HG03097 (cell line): ENCODE results near the gene AIMP2.
A peak's percentile ranks its signal among the peaks of the same experiment; 100 is the strongest.
"Not testable (repeated sequence)": the region's sequence is repeated elsewhere in the genome, so short reads cannot be mapped to it uniquely, and the experiment has no call there.

Experiments used
- ATAC-seq: cut with Tn5 transposase; IDR thresholded peaks from one replicate; pipeline ENCODE4 v1.9.1; 2021; ENCODE audit not compliant: unreplicated experiment, low FRiP score

Gene AIMP2

DNA sequence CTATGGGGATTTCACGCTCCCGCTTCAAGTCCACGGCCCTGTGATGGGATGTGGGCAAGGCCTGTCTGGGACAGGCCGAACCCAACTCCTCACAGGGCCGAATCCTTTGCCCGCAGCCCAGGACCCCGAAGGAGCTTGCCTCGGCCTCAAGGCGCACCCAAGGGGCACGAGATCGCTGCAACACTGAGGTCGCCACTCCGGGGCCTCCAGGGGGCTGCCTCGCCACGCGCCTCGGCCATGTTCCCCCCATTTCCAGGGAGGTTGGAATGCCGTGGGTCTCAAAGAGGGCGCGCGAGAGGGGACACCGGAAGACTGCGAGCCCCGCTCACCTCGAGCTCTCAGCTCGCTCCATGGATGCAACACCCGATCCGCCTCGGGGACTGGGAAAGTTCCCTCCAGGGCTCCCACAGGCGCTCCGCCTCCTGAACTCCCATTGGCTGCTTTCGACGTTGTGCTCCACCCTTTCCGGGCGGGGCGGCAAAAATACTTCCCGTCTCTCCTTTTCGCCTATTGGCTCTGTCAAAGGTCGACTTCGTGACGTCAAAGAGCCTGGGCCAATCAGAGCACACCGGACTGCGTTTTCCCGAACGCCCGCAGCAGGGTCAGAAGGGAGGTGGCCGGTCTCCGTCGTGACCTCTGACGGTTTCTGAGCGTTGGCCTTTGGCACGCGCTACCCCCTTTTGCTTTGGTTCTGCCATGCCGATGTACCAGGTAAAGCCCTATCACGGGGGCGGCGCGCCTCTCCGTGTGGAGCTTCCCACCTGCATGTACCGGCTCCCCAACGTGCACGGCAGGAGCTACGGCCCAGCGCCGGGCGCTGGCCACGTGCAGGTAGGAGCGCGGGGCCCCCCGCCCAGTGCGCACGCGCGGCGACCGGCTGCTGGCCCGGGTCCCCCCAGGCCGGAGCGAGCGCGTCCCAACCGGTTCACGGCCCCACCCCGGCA lies at the start of gene AIMP2, which contains the start of gene PMS2:
Gene AIMP2, plus strand, starts transcription at position 605 of the 944 bp plus-strand sequence. Its CDS starts 92 bp downstream, at position 697.
Gene PMS2, minus strand, starts transcription at position 382 of the 944 bp plus-strand sequence. Its CDS starts 30 bp downstream, at position 352.
- ATAC-seq, result peak; percentile 93

DNA sequence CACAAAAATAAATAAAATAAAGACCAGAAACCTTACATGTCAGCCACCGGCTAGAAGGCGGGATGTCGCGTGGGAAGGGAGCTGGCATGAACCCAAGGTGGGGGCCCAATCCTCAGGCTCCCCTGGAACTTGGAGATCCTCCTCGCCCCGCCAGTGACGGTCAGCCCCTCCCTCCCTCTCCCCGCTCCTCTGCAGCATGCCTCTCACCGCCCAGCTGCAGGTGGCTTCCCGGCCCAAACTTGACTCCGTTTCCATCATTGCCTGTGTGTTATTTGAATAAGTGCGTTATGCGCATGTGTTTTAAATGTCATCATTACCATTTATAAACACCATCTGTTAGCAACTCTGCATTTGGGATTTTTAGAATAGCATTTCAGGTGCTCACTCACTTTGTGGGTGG lies 45.9 kb upstream of the AIMP2 start:
- not testable (repeated sequence) for ATAC-seq

DNA sequence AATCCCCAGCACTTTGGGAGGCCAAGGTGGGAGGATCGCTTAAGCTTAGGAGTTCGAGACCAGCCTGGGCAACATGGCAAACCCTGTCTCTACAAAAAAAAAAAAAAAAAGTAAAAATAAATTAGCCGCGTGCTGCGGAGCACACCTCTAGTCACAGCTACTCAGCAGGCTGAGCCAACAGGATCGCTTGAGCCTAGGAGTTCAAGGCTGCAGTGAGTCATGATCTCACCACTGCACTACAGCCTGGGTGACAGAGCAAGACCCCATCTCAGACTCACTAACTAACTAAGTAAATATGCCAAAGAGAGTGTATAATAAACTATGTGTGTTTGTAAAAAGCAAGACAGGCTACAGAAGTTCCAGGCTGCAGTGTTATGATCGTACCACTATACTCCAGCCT lies 45.3 kb upstream of the AIMP2 start:
- ATAC-seq, result not testable (repeated sequence)

DNA sequence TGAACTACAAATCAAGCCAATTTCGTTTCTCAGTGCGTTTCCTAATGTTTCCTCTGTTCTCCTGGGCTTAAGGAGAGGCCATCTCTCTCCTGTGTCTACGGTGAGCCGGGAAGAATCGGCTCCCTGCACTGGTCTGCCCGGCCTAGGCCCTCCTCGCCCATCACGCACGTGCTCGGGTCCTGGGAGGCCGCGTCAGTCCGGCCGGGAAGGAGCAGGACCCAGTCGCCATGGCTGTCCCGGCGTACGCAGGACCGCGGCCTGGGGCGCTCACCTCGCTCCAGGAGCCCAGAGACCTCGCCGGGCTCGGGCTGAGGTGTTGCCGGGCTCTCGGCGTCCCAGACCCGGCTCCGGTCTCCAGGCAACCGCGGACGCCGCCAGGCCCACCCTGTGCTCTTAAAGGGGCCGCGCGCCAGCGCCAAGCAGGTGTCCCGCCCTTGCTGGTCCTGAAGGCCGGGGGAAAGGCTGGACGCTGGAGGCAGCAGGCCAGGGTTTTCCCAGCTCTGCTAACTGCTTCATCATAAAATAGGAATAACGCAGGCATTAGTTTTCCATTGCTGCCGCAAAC lies 38.6 kb upstream of the AIMP2 start, which contains the start of gene RSPH10B:
Gene RSPH10B, minus strand, starts transcription at position 343 of the 565 bp plus-strand sequence. CDS start 3,573 bp downstream, outside the sequence.
- not testable (repeated sequence) for ATAC-seq

DNA sequence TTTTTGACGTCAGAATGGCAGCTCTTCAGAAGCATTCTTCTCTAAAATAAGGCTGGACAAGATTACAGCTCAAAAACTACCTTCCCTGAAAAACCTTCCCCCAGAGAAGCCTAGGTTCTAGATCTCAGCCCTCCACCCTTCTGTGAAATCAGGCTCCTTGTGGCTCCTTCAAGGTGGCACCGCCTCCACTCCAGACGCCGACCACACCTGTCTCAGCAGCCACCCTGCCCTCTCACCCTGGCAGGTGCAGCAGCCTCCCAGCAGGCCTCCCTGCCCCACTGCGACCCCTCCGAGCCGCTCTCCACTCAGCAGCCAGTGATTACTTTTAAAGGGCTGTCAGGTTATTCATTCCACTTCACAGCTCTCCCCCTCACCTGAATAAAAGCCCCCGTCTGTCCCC lies 35.5 kb upstream of the AIMP2 start:
- not testable (repeated sequence) for ATAC-seq

DNA sequence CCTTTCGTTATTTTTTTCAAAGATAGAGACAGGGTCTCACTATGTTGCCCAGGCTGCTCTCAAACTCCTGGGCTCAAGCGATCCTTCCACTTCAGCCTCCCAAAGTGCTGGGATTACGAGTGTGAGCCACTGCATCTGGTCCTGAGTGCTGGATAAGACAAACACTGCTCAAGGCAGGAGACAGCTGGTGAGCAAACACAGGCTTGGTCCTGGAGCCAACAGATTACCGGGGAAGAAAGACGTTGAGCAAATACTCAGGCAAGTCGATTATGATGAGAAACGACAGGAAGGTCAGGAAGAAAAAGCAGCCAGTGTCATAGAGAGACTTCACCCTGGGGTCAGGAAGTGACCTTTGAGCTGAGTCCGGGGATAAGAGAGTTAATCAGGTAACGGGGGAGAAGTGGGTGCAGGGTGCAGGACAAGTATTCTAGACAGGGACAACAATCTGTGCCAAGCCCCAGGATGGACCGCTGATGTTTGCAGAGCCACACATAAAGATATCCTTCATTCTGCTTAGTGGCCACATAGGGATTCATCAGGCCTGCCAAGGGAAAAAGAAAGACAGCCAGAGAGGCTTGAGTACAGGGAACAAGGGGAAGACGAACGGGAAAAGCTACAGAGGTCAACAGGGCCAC lies 29.3 kb upstream of the AIMP2 start:
- ATAC-seq, result not testable (repeated sequence)

DNA sequence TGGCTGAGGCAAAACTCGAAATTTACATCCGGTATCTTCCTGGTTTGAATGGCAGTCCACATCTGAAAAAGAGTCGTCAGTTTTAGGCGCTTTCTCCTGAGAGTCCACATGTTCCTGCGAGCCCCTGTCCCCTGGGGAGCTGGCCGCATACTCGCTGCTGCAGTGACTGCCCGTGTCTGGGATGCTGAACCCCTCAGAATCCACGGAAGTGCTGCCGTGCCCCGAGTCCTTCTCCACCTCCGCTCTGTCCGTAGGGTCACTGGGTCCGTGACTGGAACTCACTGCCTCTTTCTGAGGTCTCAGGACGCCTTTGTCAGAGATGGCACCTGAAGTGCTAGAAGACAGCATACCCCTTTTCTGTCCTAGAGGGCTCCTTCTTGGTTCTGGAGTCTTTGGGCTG lies 22.0 kb upstream of the AIMP2 start:
- ATAC-seq, result not testable (repeated sequence)

DNA sequence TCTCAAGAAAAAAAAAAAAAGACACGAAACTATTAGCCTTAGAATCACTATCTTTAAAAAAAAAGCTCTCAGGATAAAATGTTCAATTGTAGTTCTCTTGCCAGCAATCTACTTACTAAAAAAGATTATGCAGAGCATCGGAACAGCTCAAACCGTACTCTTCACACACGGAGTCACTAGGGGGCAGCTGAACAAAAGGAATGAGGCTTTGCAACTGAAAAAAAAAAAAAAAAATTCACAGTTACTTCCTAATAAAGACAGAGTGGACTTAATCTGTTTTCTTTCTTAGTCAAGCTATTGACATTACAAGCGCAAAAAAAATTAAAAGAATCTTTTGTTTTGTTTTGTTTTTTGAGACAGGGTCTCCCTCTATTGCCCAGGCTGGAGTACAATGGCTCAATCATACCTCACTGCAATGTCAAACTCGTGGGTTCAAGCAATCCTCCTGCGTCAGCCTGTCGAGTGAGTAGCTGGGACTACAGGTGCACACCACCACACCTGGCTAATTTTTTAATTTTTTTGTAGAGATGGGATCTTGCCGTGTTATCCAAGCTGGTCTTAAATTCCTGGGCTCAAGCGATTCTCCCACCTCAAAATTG lies 11.8 kb upstream of the AIMP2 start:
- no peak for ATAC-seq

DNA sequence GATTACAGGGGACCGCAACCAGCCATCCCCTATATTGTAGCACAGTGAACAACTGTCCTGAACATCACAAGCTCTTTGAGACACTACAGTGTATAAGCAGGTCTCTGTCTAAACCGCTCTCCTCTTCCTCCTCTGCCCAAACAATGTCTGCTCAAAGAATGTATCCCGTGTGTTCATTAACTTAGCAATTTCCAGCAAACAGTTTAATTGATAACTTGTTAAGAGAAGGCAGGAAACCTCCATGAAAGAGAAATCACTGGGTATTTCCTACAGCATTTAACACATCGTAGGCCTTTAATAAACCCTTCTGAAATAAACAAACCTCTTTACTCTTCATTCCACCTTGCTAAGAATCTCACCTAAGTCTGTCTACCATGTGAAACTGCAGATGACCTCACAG lies 1.7 kb upstream of the AIMP2 start:
- ATAC-seq, result no peak

DNA sequence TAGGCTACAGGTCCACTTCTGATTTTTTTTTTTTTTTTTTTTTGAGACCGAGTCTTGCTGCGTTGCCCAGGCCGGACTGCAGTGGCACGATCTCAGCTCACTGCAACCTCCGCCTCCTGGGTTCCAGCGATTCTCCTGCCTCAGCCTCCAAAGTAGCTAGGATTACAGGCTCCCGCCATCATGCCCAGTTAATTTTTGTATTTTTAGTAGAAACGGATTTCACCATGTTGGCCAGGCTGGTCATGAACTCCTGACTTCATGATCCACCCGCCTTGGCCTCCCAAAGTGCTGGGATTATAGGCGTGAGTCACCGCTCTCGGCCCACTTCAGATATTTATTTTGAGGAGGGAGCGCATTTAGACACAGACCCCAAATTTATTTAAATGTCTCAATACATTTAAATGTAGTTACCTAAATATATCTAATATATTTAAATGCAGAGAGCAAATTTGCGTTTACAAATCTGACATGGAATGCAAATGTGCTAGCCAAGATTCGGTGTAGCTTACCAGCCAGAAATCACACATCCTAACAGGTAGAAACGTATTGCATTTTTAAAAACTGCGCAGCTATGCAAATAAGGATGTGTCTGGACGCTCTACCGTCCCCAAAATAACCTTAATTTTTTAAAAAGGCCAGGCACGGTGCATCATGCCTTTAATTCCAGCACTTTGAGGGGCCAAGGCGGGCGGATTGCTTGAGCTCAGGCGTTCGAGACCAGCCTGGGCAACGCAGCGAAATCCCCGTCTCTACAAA lies 1.1 kb upstream of the AIMP2 start:
- ATAC-seq, result not testable (repeated sequence)

DNA sequence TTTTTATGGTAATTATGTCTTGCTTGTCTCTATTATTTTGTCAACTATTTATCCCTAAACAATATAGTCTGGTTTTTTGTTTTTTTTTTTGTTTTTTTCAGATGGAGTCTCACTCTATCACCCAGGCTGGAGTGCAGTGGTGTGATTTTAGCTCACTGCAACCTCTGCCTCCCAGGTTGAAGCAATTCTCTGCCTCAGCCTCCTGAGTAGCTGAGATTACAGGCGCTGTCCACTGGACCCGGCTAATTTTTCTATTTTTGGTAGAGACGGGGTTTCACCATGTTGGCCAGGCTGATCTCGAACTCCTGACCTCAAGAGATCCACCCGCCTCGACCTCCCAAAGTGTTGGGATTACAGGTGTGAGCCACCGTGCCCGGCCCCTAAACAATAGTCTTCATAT lies 1.3 kb downstream of the AIMP2 start:
- ATAC-seq, result not testable (repeated sequence)

DNA sequence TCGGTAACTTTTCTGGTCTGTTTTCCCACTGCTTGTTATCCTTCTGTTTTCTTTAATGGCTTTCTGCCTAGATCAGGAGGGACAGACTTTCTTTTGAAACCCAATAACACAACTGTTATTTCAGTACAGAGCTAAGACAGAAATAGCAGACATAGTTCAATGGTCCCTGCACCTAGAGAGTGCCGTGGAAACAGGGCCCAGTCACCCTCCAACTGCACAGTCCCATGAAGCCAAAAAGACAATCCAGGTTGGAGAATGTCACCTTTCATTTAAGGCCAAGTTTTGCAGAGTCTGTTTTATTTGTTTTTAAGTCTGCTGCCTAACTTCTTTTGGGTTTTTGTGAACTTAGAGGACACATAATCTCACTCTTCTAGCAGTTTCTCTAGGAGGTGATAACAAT lies 2.5 kb downstream of the AIMP2 start:
- no peak for ATAC-seq

DNA sequence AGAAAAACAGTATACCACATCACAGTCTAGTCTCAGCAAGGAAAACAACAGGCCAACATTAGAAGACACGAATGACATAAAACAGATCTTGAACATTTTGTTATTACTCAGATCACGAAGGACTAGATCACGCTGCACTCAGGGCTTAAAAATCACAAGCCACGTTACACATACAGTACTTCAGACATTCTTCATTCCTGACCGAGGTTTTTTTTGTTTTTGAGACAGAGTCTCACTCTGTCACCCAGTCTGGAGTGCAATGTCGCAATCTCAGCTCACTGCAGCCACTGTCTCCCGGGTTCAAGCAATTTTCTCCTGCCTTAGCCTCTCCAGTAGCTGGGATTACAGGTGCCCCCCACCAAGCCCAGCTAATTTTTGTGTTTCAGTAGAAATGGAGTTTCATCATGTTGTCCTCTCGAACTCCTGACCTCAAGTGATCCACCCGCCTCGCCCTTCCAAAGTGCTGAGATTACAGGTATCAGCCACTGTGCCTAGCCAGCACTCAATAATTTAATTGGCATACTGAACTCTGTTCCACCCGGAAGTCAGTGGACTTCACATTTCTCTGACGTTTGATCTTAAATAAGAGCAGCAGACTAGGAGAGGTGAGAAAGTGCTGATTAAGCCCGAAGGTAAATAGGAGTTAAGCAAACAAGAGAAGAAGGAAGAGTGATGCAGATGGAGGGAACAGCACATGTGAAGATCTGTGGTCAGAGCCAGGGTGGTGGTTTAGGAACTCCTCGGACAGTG lies 3.5 kb downstream of the AIMP2 start:
- no peak for ATAC-seq

DNA sequence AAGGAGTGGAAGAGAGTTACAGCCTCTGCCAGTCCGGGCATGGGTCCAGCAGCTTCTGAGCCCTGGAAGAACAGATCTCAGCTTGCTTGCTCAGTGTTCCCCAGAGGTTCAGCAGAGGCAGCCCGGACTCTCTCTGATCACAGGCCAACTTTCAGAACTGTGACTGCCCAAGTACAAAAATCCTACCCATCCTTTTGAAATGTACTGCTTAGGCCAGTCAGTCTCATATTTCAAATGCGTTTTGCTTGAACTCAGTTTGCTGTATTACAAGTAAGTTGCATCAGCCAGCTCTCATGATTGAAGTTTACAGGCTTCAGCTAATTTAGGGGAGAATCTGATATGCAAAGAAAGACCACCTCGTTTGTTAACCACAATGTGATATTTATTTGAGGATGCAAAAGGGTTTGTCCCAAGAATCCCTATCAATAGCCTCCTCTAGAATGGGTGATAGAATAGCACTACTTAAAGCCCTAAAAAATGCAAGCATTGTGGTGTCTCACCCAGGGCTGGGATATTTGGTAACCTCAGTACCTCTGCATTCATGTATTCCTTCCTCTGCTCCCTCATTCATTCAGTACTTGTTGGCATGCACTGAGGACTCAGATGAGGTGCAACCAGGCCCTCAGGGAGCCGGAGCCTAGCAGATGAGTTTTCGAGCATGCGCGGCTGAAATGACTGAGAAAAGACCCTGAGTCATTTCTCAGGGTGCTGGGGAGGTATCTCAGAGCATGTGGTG lies 7.0 kb downstream of the AIMP2 start:
- no peak for ATAC-seq

DNA sequence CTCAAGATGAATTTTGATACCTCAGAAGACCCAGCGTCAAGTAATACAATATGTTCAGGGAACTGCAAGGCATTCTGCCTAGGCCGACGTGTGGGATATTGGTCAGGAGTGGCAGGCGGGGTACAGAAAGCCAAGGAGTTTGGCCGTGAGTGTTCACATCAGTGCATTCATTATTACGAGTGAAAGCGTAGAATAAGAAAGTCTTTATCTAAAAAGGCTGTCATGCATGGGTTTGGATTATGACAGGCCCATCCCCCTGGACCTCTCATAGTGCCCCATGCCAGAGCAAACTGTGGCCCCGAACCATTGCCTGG lies 7.5 kb downstream of the AIMP2 start:
- no peak for ATAC-seq

DNA sequence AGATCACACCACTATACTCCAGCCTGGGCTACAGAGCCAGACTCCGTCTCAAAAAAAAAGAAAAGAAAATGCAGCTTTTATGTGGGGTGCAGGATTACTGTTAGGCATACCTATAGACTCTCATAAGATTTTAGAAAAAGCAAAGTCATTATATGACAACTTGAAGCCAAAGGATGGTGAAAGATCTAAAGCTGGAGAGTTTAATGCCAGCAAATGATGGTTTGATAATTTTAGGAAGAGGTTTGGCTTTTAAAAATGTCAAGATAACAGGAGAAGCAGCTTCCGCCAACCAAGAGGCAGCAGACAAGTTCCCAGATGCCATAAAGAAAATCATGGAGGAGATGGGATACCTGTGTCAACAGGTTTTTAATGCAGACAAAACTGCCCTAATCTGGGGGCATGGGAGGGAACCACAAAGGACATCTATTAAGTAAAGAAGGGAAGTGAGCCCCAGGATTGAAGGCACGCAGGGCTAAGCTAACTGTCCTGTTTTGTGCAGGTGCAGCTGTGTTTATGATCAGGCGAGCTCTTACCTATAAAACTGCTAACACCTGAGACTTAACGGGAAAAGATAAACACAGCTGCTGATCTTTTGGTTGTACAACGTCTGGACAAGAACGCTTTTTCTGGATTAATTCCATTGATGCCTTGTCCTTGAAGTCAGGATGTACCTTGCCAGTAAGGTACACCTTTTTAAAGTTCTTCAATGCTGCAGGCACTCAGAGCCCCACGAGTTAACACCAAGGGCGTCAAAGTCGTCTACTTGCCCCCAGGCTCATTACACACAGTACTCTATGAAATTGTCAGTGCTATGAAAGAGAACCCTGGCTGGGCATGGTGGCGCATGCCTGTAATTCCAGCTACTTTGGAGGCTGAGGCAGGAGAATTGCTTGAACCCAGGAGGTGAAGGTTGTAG lies 11.6 kb downstream of the AIMP2 start:
- ATAC-seq, result no peak

DNA sequence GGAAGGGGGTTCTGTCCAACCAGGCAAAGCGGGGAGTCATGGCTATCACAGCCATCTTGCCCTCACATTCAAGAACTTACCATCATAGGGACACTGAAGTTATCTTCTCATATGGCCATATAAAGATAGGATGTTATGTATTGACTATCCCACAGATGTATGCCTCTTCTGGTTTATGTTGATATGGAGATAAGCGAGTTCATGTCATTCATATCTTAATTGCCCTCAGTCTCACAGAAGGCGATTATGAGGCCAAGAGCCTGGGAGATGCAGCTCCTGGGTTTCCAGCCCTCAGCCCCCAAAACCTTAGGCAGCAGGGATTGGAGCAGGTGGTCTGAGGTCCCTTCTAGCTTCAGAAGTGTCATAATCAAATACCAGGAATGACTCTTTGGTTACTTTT lies 13.6 kb downstream of the AIMP2 start:
- no peak for ATAC-seq

DNA sequence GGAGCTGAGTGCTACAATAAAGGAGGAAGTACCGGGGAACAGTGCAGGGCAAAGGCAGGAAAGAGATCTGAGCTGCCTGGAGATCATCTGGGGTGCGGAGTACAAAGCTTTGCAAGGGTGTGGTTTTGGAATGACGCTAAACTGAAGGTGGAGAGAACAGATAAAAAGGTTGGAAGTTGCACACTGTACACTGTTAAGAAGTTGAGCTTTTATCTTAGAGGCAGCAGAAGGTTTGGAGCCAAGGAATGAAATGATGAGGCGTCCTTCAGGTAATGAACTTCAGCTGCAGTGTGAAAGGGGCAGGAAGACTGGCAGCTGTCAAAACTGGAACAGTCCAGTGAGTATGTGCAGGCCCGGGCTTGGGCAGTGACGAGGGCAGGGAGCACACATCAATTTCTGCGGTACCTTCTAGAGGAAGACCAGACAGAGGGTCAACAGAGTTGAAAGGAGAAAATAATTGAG lies 14.9 kb downstream of the AIMP2 start:
- no peak for ATAC-seq
